A549 treated with AZD2906 at 1 μM for 4 hours (cell line): Measurements from ENCODE around the gene FHL3. TPM values are rescaled to one million over a fixed set of nuclear protein-coding genes. Genes with fewer than 3 reads are reported as not detected.

Experiments used
- total RNA-seq: library from RNA; stranded (reverse); fragments of 200-300 nt; extraction: Qiagen RNA extraction; gene quantifications from 5 replicates; pipeline ENCODE4 v1.2.3, GENCODE V29; 2022

Gene FHL3, protein sequence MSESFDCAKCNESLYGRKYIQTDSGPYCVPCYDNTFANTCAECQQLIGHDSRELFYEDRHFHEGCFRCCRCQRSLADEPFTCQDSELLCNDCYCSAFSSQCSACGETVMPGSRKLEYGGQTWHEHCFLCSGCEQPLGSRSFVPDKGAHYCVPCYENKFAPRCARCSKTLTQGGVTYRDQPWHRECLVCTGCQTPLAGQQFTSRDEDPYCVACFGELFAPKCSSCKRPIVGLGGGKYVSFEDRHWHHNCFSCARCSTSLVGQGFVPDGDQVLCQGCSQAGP
- total RNA-seq, result 9.8 to 11.6 TPM (median 10.8 TPM) in 5 replicates

DNA sequence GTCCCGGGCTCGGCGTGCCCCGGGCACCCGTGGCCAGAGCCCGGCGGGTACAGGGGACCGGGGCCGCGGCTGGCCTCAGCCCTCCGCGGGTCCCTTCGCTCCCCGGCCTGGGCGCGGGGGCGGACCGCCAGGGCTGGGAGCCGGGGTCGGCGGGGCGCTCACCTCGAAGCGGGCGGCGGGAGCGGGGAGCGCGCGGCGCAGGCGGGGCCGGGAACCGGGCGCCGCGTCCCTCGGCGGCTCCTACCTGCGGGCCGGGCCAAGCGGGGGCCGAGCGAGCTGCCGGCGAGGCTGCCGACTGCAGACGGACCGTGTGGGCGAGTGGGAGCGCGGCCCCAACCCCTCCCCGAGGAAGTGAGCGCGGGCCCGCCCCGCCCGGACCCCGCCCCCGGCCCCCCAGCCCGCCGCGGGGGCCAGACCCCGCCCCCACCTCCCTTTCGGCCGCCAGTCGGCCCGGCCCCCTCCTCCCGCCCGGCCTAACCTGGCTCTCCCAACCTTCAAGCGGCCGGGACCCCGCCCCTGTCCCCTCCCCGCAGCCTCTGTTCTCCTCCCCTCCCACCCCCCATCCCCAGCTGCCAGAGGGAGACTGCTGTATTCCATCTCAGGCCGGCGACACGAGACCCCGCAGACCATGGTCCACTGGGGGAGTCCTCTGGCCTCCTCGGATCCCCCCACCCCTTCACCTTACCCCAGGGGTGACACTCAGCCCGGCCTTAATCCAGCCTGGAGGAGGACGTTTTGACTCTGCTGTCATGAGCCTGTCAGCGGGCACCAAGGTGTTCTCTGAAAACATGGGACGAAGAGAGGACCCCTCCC, at the start of gene FHL3:
FHL3 (minus strand) TSS at position 320 of the 813 bp plus-strand sequence. CDS start 6,102 bp downstream, outside the sequence.

DNA sequence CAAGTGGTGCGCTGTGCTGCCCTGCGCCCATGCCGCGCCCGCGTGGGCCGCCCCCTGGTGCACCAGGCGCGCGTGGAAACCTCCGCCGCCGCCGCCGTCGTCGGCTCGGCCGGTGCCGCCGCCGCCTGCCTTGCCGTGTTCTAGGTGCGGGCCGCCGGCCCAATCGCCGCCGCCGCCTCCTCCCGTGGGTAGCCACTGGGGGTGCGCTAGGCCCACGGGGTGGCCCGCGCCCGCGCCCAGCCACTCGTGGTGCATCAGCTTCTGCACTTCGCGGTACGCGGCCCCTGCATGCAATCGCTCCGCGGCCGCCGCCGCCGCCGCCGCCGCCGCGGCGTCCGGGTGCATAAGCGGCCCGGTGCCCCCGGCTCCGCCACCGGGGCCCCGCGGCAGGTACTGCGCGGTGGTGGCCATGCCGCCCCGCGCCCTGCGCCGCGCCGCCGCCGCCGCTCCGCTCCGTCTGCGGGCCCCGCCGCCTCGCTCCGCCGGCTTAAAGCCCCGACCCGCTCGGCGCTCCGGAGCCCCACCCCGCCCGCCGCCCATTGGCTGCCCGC, 41.1 kb upstream of the FHL3 start, which contains the start of gene POU3F1:
POU3F1 (minus strand) TSS at position 461 of the 551 bp plus-strand sequence; CDS start at position 411, 50 bp downstream.

DNA sequence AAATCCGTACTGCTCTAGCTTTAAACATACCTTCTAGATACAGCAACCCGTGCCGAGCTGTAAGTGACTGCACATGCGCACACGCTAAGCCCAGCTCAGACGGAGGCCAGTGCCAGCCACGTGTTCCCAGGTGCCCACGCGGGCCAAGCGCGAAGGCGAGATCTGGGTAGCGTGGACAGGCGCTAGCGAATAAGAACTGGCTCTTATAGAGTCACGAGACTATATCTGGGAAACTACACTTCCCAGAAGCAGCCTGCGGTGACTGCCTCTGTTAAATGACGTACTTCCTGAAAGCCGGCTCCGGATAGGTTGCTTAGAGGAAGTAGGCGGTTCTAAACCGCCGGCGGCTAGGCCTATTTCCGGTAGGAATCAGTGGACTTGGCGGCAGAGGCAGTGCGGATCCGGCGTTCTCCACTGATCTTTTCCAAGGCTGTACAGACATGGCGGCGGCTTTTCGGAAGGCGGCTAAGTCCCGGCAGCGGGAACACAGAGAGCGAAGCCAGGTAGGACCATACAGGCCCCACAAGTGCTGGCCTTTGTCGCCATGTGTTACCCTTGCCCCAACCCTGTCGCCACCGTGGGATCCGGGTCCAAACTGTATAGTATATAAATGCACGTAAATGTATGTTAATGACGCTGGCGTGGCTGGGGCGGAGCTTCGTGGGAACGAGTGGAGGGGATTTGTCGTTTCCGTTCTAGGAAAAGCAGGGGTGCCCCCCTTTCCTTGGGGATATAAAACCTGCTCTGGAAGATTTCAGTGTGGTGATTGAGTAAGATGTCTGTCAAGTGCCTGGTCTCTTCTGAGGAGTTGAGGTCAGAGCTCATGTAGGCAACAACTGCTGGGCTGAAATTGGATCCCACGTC, 7.3 kb upstream of the FHL3 start, which contains the start of gene UTP11:
UTP11 (plus strand) TSS at position 372 of the 864 bp plus-strand sequence; CDS start at position 441, 69 bp downstream.

Other genes with a start within 250 kb of the FHL3 start
- gene EPHA10, start 240.4 kb downstream of the FHL3 start, total RNA-seq, result 0.95 to 1.4 TPM (median 1.1 TPM) in 5 replicates
- 21.2 to 26.5 TPM (median 25.0 TPM) in 5 replicates for gene MANEAL, start 211.7 kb downstream of the FHL3 start, total RNA-seq
- 35.9 to 71.1 TPM (median 57.7 TPM) in 5 replicates for gene C1orf122, start 197.7 kb downstream of the FHL3 start, total RNA-seq
- gene YRDC, start 197.3 kb downstream of the FHL3 start, total RNA-seq, result 11.3 to 18.7 TPM (median 16.4 TPM) in 5 replicates
- gene MTF1, start 145.9 kb downstream of the FHL3 start, total RNA-seq, result 4.1 to 5.4 TPM (median 4.5 TPM) in 5 replicates
- gene INPP5B, start 58.5 kb downstream of the FHL3 start, total RNA-seq, result 4.0 to 4.9 TPM (median 4.1 TPM) in 5 replicates
- gene SF3A3, start 15.5 kb downstream of the FHL3 start, total RNA-seq, result 44.8 to 91.7 TPM (median 49.7 TPM) in 5 replicates
- 37.0 to 67.7 TPM (median 39.6 TPM) in 5 replicates for gene UTP11, start 7.2 kb upstream of the FHL3 start, total RNA-seq
- 0.03 to 0.06 TPM in 2 of 5 replicates, not detected in the others for gene POU3F1, start 41.3 kb upstream of the FHL3 start, total RNA-seq